K562 (cell line): ENCODE results near the gene GRM5. TPM values are rescaled to one million over a fixed set of nuclear protein-coding genes. Genes with fewer than 3 reads are reported as not detected.

ENCODE experiments used
- ATAC-seq: fragments of 200-7000 bp; cut with Tn5 transposase; 3 replicates; pipeline ENCODE4 v1.9.1; 2020; ENCODE audit warnings: moderate library complexity
- BruUV-seq: library from RNA; stranded (reverse); fragments of 400-500 nt; replicated peaks from 2 replicates; lab custom pipeline; 2021; lab: Mats Ljungman, UMichigan
- CTCF ChIA-PET: fragments of 300-600 bp; formaldehyde crosslinking; extraction: SDS; loops from one replicate; lab custom pipeline; 2021; ENCODE audit warnings: low intra/inter-chr PET ratio; lab: Yijun Ruan, JAX
- POLR2A ChIA-PET: fragments of 300-600, 350-650 bp; sonication (Branson Sonifier 250); formaldehyde crosslinking; extraction: SDS; loops from one replicate; lab custom pipeline; 2021; ENCODE audit warnings: antibody characterized with exemption, inconsistent platforms; lab: Yijun Ruan, JAX
- DNase-seq, 4 experiments: peaks; one replicate each; pipeline versions ENCODE4 v3.0.0 to v3.0.0-alpha.2; 2011 to 2018; ENCODE audit warnings: low spot score in 3 of 4, mixed read lengths in 3 of 4; ENCODE audit errors: extremely low read depth in 1 of 4
- FAIRE-seq: peaks from 2 replicates; lab custom pipeline; 2011; peaks lifted over from hg19 to GRCh38; lab: Jason Lieb, UNC
- H2AFZ ChIP-seq: 2 replicates; pipeline ENCODE4 v1.6.0; 2011; ENCODE audit warnings: low read depth, low read length, control low read depth, inconsistent platforms
- H3K27ac ChIP-seq: fragments of 200-600 bp; 3 replicates; pipeline ENCODE4 v1.8.0; 2011; ENCODE audit warnings: low read depth, mild to moderate bottlenecking, control low read depth, inconsistent platforms, low read length, moderate library complexity, mixed read lengths; ENCODE audit errors: extremely low read depth
- H3K27me3 ChIP-seq, 2 experiments: fragments of 300-600 bp in 1 of 2; 2 replicates in 1 of 2; 3 replicates in 1 of 2; pipeline versions ENCODE4 v1.6.0 to v1.8.0; 2011; ENCODE audit warnings: inconsistent platforms in 2 of 2, low read length in 2 of 2, mild to moderate bottlenecking in 1 of 2, mixed read lengths in 1 of 2, moderate library complexity in 1 of 2; ENCODE audit not compliant: control insufficient read depth in 2 of 2, insufficient read depth in 2 of 2
- H3K36me3 ChIP-seq: fragments of 300-600 bp; 3 replicates; pipeline ENCODE4 v1.8.0; 2011; ENCODE audit warnings: mild to moderate bottlenecking, low read length, inconsistent platforms; ENCODE audit not compliant: control insufficient read depth, insufficient read depth
- H3K4me1 ChIP-seq, 2 experiments: fragments of 200-600 bp in 1 of 2; replicated peaks in 1 of 2; 2 replicates in 1 of 2; 3 replicates in 1 of 2; pipeline versions ENCODE4 v1.5.1 to v1.8.0; 2011; ENCODE audit warnings: inconsistent platforms in 2 of 2, low read length in 2 of 2, mild to moderate bottlenecking in 1 of 2, mixed read lengths in 1 of 2, moderate library complexity in 1 of 2; ENCODE audit not compliant: control insufficient read depth in 2 of 2, insufficient read depth in 2 of 2
- H3K4me2 ChIP-seq: 2 replicates; pipeline ENCODE4 v1.6.1; 2011; ENCODE audit warnings: low read length, control low read depth, inconsistent platforms, mixed read lengths; ENCODE audit not compliant: insufficient read depth
- H3K4me3 ChIP-seq: fragments of 200-600 bp; sonication (generic), shearing (Covaris generic); 2 replicates; pipeline ENCODE4 v1.5.1; 2016; ENCODE audit warnings: control low read depth, inconsistent platforms
- H3K79me2 ChIP-seq: fragments of 200-600 bp; 3 replicates; pipeline ENCODE4 v1.8.0; 2011; ENCODE audit warnings: low read length, inconsistent platforms; ENCODE audit not compliant: control insufficient read depth, insufficient read depth
- H3K9ac ChIP-seq, 2 experiments: 2 replicates each; pipeline versions ENCODE4 v1.6.0 to v1.6.1; 2011; ENCODE audit warnings: low read depth in 2 of 2, low read length in 2 of 2, control low read depth in 1 of 2, inconsistent platforms in 1 of 2, mild to moderate bottlenecking in 1 of 2, mixed read lengths in 1 of 2; ENCODE audit not compliant: insufficient read depth in 1 of 2
- H3K9me1 ChIP-seq: one replicate; pipeline ENCODE4 v1.6.0; 2011; ENCODE audit warnings: inconsistent platforms, mild to moderate bottlenecking, low read length, moderate library complexity; ENCODE audit not compliant: control insufficient read depth, insufficient read depth
- H3K9me3 ChIP-seq: replicated peaks from 2 replicates; pipeline ENCODE4 v1.5.1; 2011; ENCODE audit warnings: low read depth, low read length, inconsistent platforms; ENCODE audit not compliant: control insufficient read depth, insufficient read depth
- H4K20me1 ChIP-seq: replicated peaks from 2 replicates; pipeline ENCODE4 v1.6.1; 2011; ENCODE audit warnings: low read length, inconsistent platforms, mixed read lengths; ENCODE audit not compliant: control insufficient read depth, insufficient read depth
- CBX3 ChIP-seq, 2 experiments: IDR thresholded peaks; 1 replicate in 1 of 2; 2 replicates in 1 of 2; pipeline ENCODE4 v1.6.1; 2012; ENCODE audit warnings: inconsistent platforms in 2 of 2, low read length in 2 of 2, borderline replicate concordance in 1 of 2, control low read depth in 1 of 2
- CGGBP1 ChIP-seq: fragments of 250-450 bp; sonication (Bioruptor Pico); IDR thresholded peaks from 2 replicates; pipeline ENCODE4 v1.9.0; 2021; ENCODE audit warnings: mild to moderate bottlenecking
- CREM ChIP-seq: IDR thresholded peaks from 2 replicates; pipeline ENCODE4 v1.6.1; 2014; ENCODE audit warnings: antibody characterized with exemption, low read depth
- FIP1L1 ChIP-seq: fragments of 200-400 bp; formaldehyde crosslinking; IDR thresholded peaks from 2 replicates; pipeline ENCODE4 v1.6.1; 2018; ENCODE audit warnings: mild to moderate bottlenecking, low read depth, low read length; ENCODE audit not compliant: poor library complexity, severe bottlenecking
- HDAC6 ChIP-seq: IDR thresholded peaks from 2 replicates; pipeline ENCODE4 v1.6.1; 2012; ENCODE audit warnings: low read depth, mild to moderate bottlenecking, control low read depth, inconsistent platforms, low read length, moderate library complexity
- LARP7 ChIP-seq: fragments of 450-650 bp; IDR thresholded peaks from 2 replicates; pipeline ENCODE4 v1.6.1; 2016
- SMAD4 ChIP-seq: fragments of 250-450 bp; sonication (Bioruptor Pico); conservative IDR thresholded peaks from 2 replicates; pipeline ENCODE4 v1.8.0; 2021; ENCODE audit warnings: inconsistent platforms, mild to moderate bottlenecking, moderate library complexity
- SMARCE1 ChIP-seq: fragments of 450-650 bp; IDR thresholded peaks from 2 replicates; pipeline ENCODE4 v1.7.1; 2016; ENCODE audit warnings: mild to moderate bottlenecking
- SNRNP70 ChIP-seq: fragments of 200-400 bp; formaldehyde crosslinking; optimal IDR thresholded peaks from 2 replicates; pipeline ENCODE3; 2017; ENCODE audit warnings: low read depth, low read length
- ZBTB26 ChIP-seq: fragments of 450-650 bp; formaldehyde crosslinking; IDR thresholded peaks from 2 replicates; pipeline ENCODE4 v1.4.0; 2022; ENCODE audit warnings: missing genetic modification characterization
- ZNF583 ChIP-seq: fragments of 250-450 bp; sonication (Bioruptor Pico); IDR thresholded peaks from 2 replicates; pipeline ENCODE4 v1.4.0; 2020
- ZNF696 ChIP-seq: fragments of 250-450 bp; sonication (Bioruptor Pico); conservative IDR thresholded peaks from 2 replicates; pipeline ENCODE4 v1.4.0; 2020; ENCODE audit warnings: mild to moderate bottlenecking, moderate library complexity
- WGBS: fragments of 100-300 bp; shearing (Covaris generic); methylation state at CpG from one replicate; pipeline ENCODE4 v1.1.6; 2016; ENCODE audit warnings: low coverage, mixed read lengths; ENCODE audit not compliant: insufficient coverage; ENCODE audit errors: missing lambda C conversion rate; 5-methylcytosine and 5-hydroxymethylcytosine counted together
- in situ Hi-C: fragments of 300-500 bp; cut with MboI; formaldehyde crosslinking; loops from 4 replicates; pipeline ENCODE4 v1.15.0; 2018; ENCODE audit warnings: inconsistent platforms, mixed read lengths
- intact Hi-C: fragments of 100-400 bp; cut with micrococcal nuclease; formaldehyde crosslinking; loops from 2 replicates; pipeline ENCODE4 v1.14.2; 2022
- polyA plus RNA-seq, 8 experiments: library from polyadenylated mRNA; depleted of rRNA in 4 of 8; stranded (reverse) in 5 of 8; unstranded in 3 of 8; fragments of >200 nt; fragmentation: Nextera tagmentation in 2 of 8; fragmentation: Illumina TruSeq in 1 of 8; extraction: Ambion mirVana in 2 of 8; extraction: Trizol in 1 of 8; gene quantifications; 2 replicates each; pipeline versions ENCODE4 v1.2.1 to v1.2.3, GENCODE V29; 2011 to 2014; ENCODE audit warnings: inconsistent platforms in 1 of 8, missing spikeins in 1 of 8
- total RNA-seq, 7 experiments: library from RNA; depleted of rRNA in 6 of 7; stranded (reverse); fragments of >200 nt in 6 of 7; fragmentation: Illumina TruSeq in 2 of 7; extraction: Trizol in 2 of 7; gene quantifications; 2 replicates each; pipeline versions ENCODE4 v1.2.1 to v1.2.3, GENCODE V29; 2011 to 2021; ENCODE audit warnings: low replicate concordance in 1 of 7

Gene GRM5
- total and polyA plus RNA-seq, 9 of the 15 experiments (the other 6 are each of a cell fraction or from before 2014, with no cell fraction given), result not detected

GRCh38 chr11:88631497-88631896 lies 434.3 kb downstream of the GRM5 start:
- POLR2A ChIA-PET, result no interaction called here
- in situ Hi-C loops, result no loop called here

GRCh38 chr11:88629496-88629895 lies 436.3 kb downstream of the GRM5 start:
- FAIRE-seq, result no peak
- ChIA-PET POLR2A (no interaction called here), CTCF (interaction anchor here (0.6 kb wide), 1 partner anchor 69 kb away, joined by 3 read pairs; no protein-coding TSS in a partner anchor)
- Histone ChIP-seq H3K4me2 (no peak overlapping the region), H3K27ac (no peak overlapping the region), H3K79me2 (no peaks in the 10 kb centered on the region), H2AFZ (no peak overlapping the region), H3K27me3 (no peaks in the 10 kb centered on the region), H3K36me3 (no peaks in the 10 kb centered on the region), H3K4me3 (no peak overlapping the region), H3K9me1 (no peaks in the 10 kb centered on the region), H3K9me3 (no peaks in the 10 kb centered on the region), H3K9ac (no peak overlapping the region), H4K20me1 (no peaks in the 10 kb centered on the region), H3K4me1 (no peaks in the 10 kb centered on the region)
- in situ Hi-C loops, result no loop called here
- WGBS, result 0% methylated on average over 2 of the region's 2 CpGs
- no peak for ATAC-seq
- no peak for DNase-seq
- intact Hi-C loops, result no loop called here
- no TSS peak for BruUV-seq
- no peak for TF ChIP-seq CREM
- TF ChIP-seq ZBTB26, result no peak
- no peak for TF ChIP-seq HDAC6
- TF ChIP-seq LARP7, result no peak
- TF ChIP-seq ZNF696 (CRISPR knock-in tag), result no peak
- TF ChIP-seq ZNF583 (CRISPR knock-in tag), result no peak
- no peak for TF ChIP-seq CGGBP1 (CRISPR knock-in tag)
- TF ChIP-seq SMAD4, result no peak
- no peak for TF ChIP-seq CBX3 (IDR thresholded peaks at IDR 0.05; ENCODE audit: borderline replicate concordance in 1 of 2, low read length in 2 of 2)
- no peak for TF ChIP-seq SMARCE1
- TF ChIP-seq FIP1L1, result no peak

More at GRCh38 chr11:88631497-88631896, 434.3 kb downstream of the GRM5 start:
- ATAC-seq, result no peak
- Histone ChIP-seq H3K27me3 (no peaks in the 10 kb centered on the region), H3K4me2 (no peak overlapping the region), H3K79me2 (no peaks in the 10 kb centered on the region), H3K4me3 (no peak overlapping the region), H3K36me3 (no peaks in the 10 kb centered on the region), H3K9ac (no peak overlapping the region), H4K20me1 (no peaks in the 10 kb centered on the region), H2AFZ (no peak overlapping the region), H3K4me1 (no peaks in the 10 kb centered on the region), H3K9me1 (no peaks in the 10 kb centered on the region), H3K27ac (no peak overlapping the region), H3K9me3 (no peaks in the 10 kb centered on the region)
- WGBS, result 0% methylated on average over 1 of the region's 1 CpG
- no peak for TF ChIP-seq SNRNP70
- no peak for FAIRE-seq
- intact Hi-C loops, result no loop called here
- BruUV-seq, result no TSS peak
- no peak for DNase-seq
- CTCF ChIA-PET, result no interaction called here
